SKM-1 (cell line): ENCODE data around the gene AXDND1.

ENCODE experiments used
- DNase-seq: peaks from one replicate; lab custom pipeline; 2025; ENCODE audit not compliant: unreplicated experiment; lab: John Stamatoyannopoulos, UW

The AXDND1 gene

DNA sequence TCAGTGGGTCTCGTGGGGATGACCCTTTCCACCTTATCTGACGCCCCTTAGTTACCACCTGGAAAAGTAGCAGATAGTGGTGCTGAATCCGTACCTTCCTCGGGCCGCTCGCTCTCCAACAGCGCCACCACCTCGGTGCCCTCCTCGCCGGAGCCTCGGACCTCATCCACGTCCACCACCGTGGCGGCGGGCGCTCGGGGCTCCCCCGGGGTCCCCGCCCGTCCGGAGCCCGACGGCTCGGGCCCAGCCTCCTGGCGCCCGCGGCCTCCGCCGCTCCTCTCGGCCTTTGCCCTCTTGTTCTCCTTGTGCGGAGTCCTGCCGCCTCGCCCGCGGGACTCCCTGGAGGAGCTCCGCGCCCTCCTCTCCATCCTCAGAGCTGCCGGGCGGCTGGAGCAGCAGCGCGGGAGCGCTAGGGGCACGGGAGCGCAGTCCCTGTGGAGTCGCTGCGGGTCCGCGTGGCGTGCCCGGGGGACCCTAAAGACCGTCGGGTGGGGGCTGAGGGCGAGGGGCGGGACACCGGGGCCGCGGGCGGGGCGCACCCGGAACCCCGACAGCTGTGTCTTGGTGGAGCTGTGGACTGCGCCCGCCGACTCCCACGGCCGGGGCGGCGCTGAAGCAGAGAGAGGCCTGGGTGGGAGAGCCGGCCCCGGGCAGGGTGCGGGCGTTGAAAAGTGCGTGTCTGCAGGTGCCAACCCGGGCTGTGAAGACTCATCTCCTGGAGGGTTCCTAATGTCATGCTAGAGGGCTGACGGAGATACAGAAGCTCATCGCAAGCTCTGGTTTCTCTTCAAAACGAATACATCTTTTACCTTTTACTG is 209.9 kb downstream of the AXDND1 start, which contains the start of gene NPHS2:
TSS of gene NPHS2 (minus strand) at position 452 of the 818 bp plus-strand sequence. CDS start at position 368, 84 bp downstream.
- no peak for DNase-seq

GRCh38 chr1:179576509-179576908 is 210.7 kb downstream of the AXDND1 start:
- DNase-seq: no peak

DNA sequence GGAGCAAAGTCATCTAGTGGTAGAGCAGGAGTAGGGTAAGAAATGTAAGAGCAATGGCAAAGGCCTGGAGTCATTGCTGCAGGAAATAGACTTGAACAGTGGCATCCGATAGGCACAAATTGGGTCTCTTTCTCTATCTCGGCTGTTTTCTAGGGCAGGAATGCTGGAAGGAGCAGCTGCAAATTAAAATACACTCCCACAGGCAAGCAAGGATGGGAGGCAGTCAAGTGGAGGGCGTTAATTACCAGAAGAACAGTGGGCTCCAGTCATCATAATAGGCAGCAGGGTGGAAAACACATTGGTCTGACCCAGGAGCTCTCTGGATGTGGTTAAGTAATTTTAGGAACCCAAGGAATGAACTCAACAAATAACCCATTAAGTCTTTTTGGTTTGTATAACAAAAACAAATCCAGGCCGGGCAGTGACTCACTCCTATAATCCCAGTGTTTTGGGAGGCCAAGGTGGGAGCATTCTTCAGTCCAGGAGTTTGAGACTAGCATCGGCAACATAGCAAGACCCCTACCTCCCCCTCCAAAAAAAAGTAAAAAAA is 218.1 kb downstream of the AXDND1 start:
- no peak for DNase-seq

DNA sequence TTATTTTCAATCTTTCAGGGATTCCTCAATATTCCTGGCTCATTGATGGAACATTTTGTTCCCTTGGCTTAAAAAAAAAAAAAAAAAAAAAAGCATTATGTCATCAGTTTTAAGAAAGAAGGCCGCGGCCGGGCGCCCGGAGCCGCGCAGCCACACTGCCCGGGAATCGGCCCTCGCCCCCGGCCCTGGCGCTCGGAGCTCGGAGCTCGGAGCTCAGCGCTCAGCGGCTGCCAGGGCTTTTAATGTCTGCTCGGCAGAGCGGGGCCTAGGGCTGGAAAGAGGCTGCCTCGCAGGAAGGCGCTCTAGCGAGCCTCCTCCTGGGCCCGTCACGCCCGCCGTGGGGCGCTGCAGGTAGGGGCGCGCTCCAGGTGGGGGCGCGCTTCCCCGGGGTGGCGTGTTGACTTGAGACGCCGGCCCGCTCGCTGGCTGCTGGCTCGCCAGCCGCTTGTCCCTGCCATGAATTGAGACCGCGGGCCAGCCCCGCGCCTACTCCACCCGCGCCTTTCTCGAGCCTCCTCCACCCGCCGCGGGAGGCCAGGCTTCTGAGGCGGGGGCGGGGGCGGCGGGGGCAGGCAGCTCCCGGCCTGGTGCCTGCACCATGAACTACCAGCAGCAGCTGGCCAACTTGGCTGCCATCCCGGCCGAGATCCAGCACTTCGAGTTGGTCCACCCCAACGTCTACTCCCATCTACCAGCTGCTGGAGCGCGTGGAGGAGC is 220.5 kb downstream of the AXDND1 start:
- no peak for DNase-seq

- DNase-seq: no peak
Observed at GRCh38 chr1:179587336-179587735, 221.6 kb downstream of the AXDND1 start.

- DNase-seq: no peak
Observed at GRCh38 chr1:179588425-179589024, 222.8 kb downstream of the AXDND1 start.

- DNase-seq: no peak
Observed at GRCh38 chr1:179589509-179589908, 223.7 kb downstream of the AXDND1 start.

DNA sequence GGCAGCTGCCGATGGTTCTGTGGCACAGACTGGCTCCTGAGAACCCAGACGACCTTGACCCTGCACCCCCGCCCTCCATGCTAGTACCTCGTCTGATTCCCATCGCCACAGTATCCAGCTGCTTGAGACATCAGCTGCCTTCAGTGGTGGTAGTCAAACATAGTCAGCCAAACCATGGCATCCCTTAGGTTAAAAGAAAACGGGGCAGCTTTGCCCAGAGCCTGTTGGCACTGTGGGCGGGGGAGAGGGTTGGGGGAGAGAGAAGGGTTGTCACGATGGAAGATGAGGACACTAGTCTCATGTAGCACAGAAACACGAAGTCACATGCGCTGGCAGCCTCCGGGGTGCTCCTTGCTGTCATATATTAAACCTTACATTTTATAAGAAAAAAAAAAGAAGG is 224.9 kb downstream of the AXDND1 start:
- DNase-seq: no peak

DNA sequence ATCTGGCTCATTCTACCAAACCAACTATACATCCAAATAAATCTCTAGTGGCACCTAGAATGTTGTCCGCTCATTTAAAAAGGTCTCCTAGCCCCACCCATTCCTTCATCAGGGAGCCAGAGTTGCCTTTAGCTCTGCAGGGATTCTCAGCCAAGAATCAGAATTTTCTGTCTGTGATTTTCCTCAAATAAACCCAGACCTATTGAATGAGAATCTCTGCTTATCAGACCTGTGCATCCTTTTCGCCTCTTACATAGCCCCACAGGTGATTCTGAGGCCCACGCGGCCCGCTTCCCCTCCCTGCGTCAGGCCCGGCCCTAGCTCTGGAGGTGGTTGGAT is 225.5 kb downstream of the AXDND1 start:
- no peak for DNase-seq

GRCh38 chr1:179591592-179592580 is 226.1 kb downstream of the AXDND1 start, which contains the start of gene TDRD5:
TSS of gene TDRD5 (plus strand) at chr1:179591832. CDS start at chr1:179592616, 784 bp downstream.
- DNase-seq: no peak

DNA sequence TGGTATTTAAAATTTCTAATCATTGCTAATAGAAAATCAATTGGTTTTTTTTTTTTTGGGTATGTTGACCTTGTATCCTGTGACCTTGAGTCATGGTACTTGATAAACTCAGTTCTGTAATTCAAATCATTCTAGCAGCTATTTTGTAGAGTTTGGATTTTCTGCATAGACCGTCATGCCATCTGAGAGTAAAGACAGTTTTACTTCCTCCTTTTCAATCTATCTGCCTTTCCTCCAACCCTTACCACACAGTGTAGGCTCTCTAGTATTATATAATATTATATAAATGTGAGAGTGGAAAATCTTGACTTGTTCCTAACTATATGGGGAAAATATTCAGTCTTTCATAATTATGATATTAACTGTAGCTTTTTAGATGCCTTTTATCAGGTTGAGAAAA is 232.9 kb downstream of the AXDND1 start:
- DNase-seq: peak; percentile 18

DNA sequence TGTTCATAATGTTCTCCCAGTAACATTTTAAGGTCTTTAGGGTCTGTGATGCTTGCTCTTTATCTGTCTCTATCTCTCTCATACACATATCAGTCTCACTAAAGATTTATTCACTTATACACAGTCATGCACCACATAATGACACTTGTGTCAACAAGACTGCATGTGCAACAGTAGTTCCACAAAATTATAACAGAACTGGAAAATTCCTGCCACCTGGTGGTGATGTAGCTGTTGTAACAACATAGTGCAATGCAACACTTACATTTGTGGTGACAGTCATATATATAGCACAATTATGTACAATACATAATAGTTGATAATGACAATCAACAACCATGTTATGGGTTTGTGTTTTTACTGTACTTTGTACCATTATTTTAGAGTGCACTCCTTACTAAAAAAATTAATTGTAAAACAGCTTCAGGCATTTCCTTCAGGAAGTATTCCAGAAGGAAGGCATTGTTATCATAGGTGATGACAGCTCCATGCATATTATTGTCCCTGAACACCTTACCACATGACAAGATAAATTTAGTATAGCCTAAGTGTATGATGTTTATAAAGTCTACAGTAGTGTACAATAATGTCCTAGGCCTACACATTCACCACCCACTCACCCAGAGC is 234.0 kb downstream of the AXDND1 start:
- peak; percentile 28 for DNase-seq

GRCh38 chr1:179601093-179601492 is 235.3 kb downstream of the AXDND1 start:
- DNase-seq: no peak
